BLaER1 treated with 17β-estradiol and CSF1 and Interleukin-3, amounts not matched to agents 10 nM and 100 nM (cell line): ENCODE measurements around the gene GAL.

Experiments
- H3K27ac ChIP-seq, 11 experiments: shearing (Covaris generic); formaldehyde crosslinking; 2 replicates each; pipeline ENCODE4 v1.8.1; 2022
- H3K27me3 ChIP-seq, 11 experiments: shearing (Covaris generic); formaldehyde crosslinking; 2 replicates each; pipeline ENCODE4 v1.8.1; 2022
- H3K36me3 ChIP-seq, 11 experiments: shearing (Covaris generic); formaldehyde crosslinking; 2 replicates each; pipeline ENCODE4 v1.8.1; 2022
- H3K4me1 ChIP-seq, 10 experiments: shearing (Covaris generic); formaldehyde crosslinking; 2 replicates each; pipeline ENCODE4 v1.8.1; 2022
- H3K4me2 ChIP-seq, 11 experiments: shearing (Covaris generic); formaldehyde crosslinking; 2 replicates each; pipeline ENCODE4 v1.8.1; 2022
- H3K4me3 ChIP-seq, 10 experiments: shearing (Covaris generic); formaldehyde crosslinking; 2 replicates each; pipeline ENCODE4 v1.8.1; 2022
- H3K9ac ChIP-seq, 11 experiments: shearing (Covaris generic); formaldehyde crosslinking; 2 replicates each; pipeline ENCODE4 v1.8.1; 2022
- H3K9me3 ChIP-seq, 11 experiments: shearing (Covaris generic); formaldehyde crosslinking; replicated peaks in 1 of 11; 2 replicates each; pipeline ENCODE4 v1.8.1; 2022
- H4K20me1 ChIP-seq, 11 experiments: shearing (Covaris generic); formaldehyde crosslinking; 2 replicates each; pipeline ENCODE4 v1.8.1; 2022
- Cebpa-rat ChIP-seq, 11 experiments: shearing (Covaris generic); IDR thresholded peaks; 2 replicates each; pipeline ENCODE4 v1.8.1; 2022

Gene GAL

GRCh38 chr11:68650801-68651200 is 33.5 kb upstream of the GAL start:
- no peak for TF ChIP-seq Cebpa-rat (IDR thresholded peaks at IDR 0.05)
- no peak overlapping the region for H3K4me3 ChIP-seq
- no peak overlapping the region for H3K4me2 ChIP-seq
- H3K27me3 ChIP-seq: peaks cover 0 to 8% (median 0%) of the 10 kb centered on the region in 11 experiments; a peak in 1 of 22 replicates
- no peak overlapping the region for H3K9ac ChIP-seq
- H4K20me1 ChIP-seq: peaks cover 0 to 15% (median 0%) of the 10 kb centered on the region in 11 experiments; a peak in 4 of 22 replicates
- H3K36me3 ChIP-seq: no peaks in the 10 kb centered on the region
- H3K27ac ChIP-seq: no peak overlapping the region
- H3K4me1 ChIP-seq: peaks cover 6 to 19% (median 16%) of the 10 kb centered on the region in 10 experiments; a peak in 18 of 20 replicates
- H3K9me3 ChIP-seq: peaks cover 35 to 42% (median 40%) of the 10 kb centered on the region in 11 experiments

- Histone ChIP-seq H3K4me2 (peak overlapping the region in 3 of 11 experiments; percentile 69 to 87 (median 69); a peak in 4 of 22 replicates), H3K9ac (no peak overlapping the region), H3K9me3 (peaks cover 31 to 41% (median 35%) of the 10 kb centered on the region in 11 experiments), H3K4me3 (no peak overlapping the region), H3K27ac (no peak overlapping the region), H3K27me3 (peaks cover 0 to 9% (median 0%) of the 10 kb centered on the region in 11 experiments; a peak in 1 of 22 replicates), H3K36me3 (no peaks in the 10 kb centered on the region), H3K4me1 (peaks cover 6 to 19% (median 16%) of the 10 kb centered on the region in 10 experiments; a peak in 18 of 20 replicates), H4K20me1 (peaks cover 0 to 15% (median 0%) of the 10 kb centered on the region in 11 experiments; a peak in 4 of 22 replicates)
- no peak for TF ChIP-seq Cebpa-rat (IDR thresholded peaks at IDR 0.05)
Observed at GRCh38 chr11:68651208-68651984, 32.9 kb upstream of the GAL start.

GRCh38 chr11:68651985-68652682 is 32.2 kb upstream of the GAL start:
- peaks cover 6 to 21% (median 16%) of the 10 kb centered on the region in 10 experiments; a peak in 18 of 20 replicates for H3K4me1 ChIP-seq
- peaks cover 24 to 34% (median 28%) of the 10 kb centered on the region in 11 experiments for H3K9me3 ChIP-seq
- no peaks in the 10 kb centered on the region for H3K36me3 ChIP-seq
- H3K27me3 ChIP-seq: peaks cover 0 to 17% (median 0%) of the 10 kb centered on the region in 11 experiments; a peak in 5 of 22 replicates
- peak overlapping the region in 10 of 11 experiments; percentile 8 to 87 (median 54); a peak in 18 of 22 replicates for H3K4me2 ChIP-seq
- H3K9ac ChIP-seq: no peak overlapping the region; a peak in 1 of 22 replicates
- H3K27ac ChIP-seq: no peak overlapping the region
- H4K20me1 ChIP-seq: peaks cover 0 to 20% (median 0%) of the 10 kb centered on the region in 11 experiments; a peak in 5 of 22 replicates
- TF ChIP-seq Cebpa-rat (IDR thresholded peaks at IDR 0.05): no peak
- no peak overlapping the region for H3K4me3 ChIP-seq

GRCh38 chr11:68652683-68653156 is 31.6 kb upstream of the GAL start:
- Histone ChIP-seq H3K27me3 (peaks cover 0 to 23% (median 5%) of the 10 kb centered on the region in 11 experiments; a peak in 12 of 22 replicates), H4K20me1 (peaks cover 0 to 26% (median 0%) of the 10 kb centered on the region in 11 experiments; a peak in 5 of 22 replicates), H3K4me2 (peak overlapping the region; percentile 8 to 87 (median 54); a peak in 19 of 22 replicates), H3K27ac (no peak overlapping the region), H3K9ac (no peak overlapping the region; a peak in 1 of 22 replicates), H3K9me3 (peaks cover 18 to 31% (median 22%) of the 10 kb centered on the region in 11 experiments), H3K4me3 (no peak overlapping the region), H3K36me3 (no peaks in the 10 kb centered on the region), H3K4me1 (peaks cover 6 to 27% (median 16%) of the 10 kb centered on the region in 10 experiments; a peak in 18 of 20 replicates)
- TF ChIP-seq Cebpa-rat (IDR thresholded peaks at IDR 0.05): no peak

- H3K27ac ChIP-seq: no peak overlapping the region
- H3K4me2 ChIP-seq: peak overlapping the region in 5 of 11 experiments; percentile 54 to 87 (median 69); a peak in 8 of 22 replicates
- peaks cover 8 to 38% (median 23%) of the 10 kb centered on the region in 10 experiments; a peak in 19 of 20 replicates for H3K4me1 ChIP-seq
- peaks cover 0 to 33% (median 14%) of the 10 kb centered on the region in 11 experiments; a peak in 13 of 22 replicates for H3K27me3 ChIP-seq
- peaks cover 14 to 29% (median 19%) of the 10 kb centered on the region in 11 experiments for H3K9me3 ChIP-seq
- H3K4me3 ChIP-seq: no peak overlapping the region
- TF ChIP-seq Cebpa-rat (IDR thresholded peaks at IDR 0.05): no peak
- H3K36me3 ChIP-seq: no peaks in the 10 kb centered on the region
- peaks cover 0 to 32% (median 3%) of the 10 kb centered on the region in 11 experiments; a peak in 7 of 22 replicates for H4K20me1 ChIP-seq
- H3K9ac ChIP-seq: no peak overlapping the region
Observed at GRCh38 chr11:68653486-68654430, 30.6 kb upstream of the GAL start.

GRCh38 chr11:68654978-68655377 is 29.4 kb upstream of the GAL start:
- H3K4me1 ChIP-seq: peaks cover 19 to 48% (median 35%) of the 10 kb centered on the region in 10 experiments
- peaks cover 0 to 40% (median 21%) of the 10 kb centered on the region in 11 experiments; a peak in 14 of 22 replicates for H3K27me3 ChIP-seq
- no peak overlapping the region for H3K4me3 ChIP-seq
- no peak overlapping the region for H3K27ac ChIP-seq
- H3K9me3 ChIP-seq: peaks cover 14 to 29% (median 19%) of the 10 kb centered on the region in 11 experiments
- H3K36me3 ChIP-seq: no peaks in the 10 kb centered on the region
- no peak overlapping the region for H3K4me2 ChIP-seq
- no peak for TF ChIP-seq Cebpa-rat (IDR thresholded peaks at IDR 0.05)
- peaks cover 0 to 41% (median 9%) of the 10 kb centered on the region in 11 experiments; a peak in 15 of 22 replicates for H4K20me1 ChIP-seq
- no peak overlapping the region for H3K9ac ChIP-seq

- H3K36me3 ChIP-seq: no peaks in the 10 kb centered on the region
- peaks cover 14 to 29% (median 19%) of the 10 kb centered on the region in 11 experiments for H3K9me3 ChIP-seq
- no peak overlapping the region for H3K4me3 ChIP-seq
- H3K4me1 ChIP-seq: peaks cover 19 to 53% (median 39%) of the 10 kb centered on the region in 10 experiments
- no peak overlapping the region for H3K4me2 ChIP-seq
- no peak for TF ChIP-seq Cebpa-rat (IDR thresholded peaks at IDR 0.05)
- no peak overlapping the region for H3K27ac ChIP-seq
- peaks cover 0 to 45% (median 26%) of the 10 kb centered on the region in 11 experiments; a peak in 15 of 22 replicates for H3K27me3 ChIP-seq
- H3K9ac ChIP-seq: no peak overlapping the region
- peaks cover 0 to 46% (median 11%) of the 10 kb centered on the region in 11 experiments; a peak in 15 of 22 replicates for H4K20me1 ChIP-seq
Observed at GRCh38 chr11:68655406-68655805, 28.9 kb upstream of the GAL start.
